Amniotic epithelial cell (primary cell): ENCODE data around the gene PRR35.

Source experiments
- DNase-seq: peaks from one replicate; pipeline ENCODE4 v3.0.0-alpha.2; 2010; ENCODE audit warnings: low read depth

Gene PRR35

DNA sequence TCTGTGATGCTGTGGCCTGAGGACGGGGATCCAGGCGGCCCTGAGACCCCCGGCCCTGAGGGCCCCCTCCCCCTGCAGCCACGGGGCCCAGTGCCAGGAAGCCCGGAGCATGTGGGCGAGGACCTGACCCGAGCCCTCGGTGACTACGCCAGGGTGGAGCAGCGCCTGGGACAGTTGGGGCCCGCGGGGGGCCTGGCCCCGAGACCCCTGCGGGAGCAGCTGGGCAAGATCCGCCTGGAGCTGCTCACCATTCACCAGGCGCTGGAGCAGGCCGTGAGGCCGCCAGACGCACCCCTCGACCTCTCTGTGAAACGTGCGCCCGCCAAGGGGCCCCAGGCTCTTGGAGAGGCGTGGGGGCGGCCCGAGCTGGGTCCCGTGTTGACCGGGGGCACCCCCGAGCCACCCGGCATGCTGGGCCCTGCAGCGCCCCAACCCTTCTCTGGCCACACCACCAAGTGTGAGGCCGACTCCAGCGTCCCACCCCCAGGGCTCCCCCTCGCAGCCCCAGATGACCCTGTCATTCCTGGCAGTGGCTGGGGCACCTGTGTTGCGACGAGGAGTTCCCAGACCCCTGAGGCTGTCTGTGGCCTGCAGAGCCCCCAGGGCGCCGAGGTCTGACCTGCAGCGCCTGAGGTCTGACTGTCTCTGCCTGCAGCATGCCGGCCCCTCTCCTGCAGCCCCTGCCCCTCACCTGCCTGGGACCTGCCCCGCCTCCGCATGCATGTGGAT is 4.7 kb downstream of the PRR35 start:
- DNase-seq = no peak

GRCh38 chr16:565419-566330 is 5.5 kb downstream of the PRR35 start:
- DNase-seq = no peak

DNA sequence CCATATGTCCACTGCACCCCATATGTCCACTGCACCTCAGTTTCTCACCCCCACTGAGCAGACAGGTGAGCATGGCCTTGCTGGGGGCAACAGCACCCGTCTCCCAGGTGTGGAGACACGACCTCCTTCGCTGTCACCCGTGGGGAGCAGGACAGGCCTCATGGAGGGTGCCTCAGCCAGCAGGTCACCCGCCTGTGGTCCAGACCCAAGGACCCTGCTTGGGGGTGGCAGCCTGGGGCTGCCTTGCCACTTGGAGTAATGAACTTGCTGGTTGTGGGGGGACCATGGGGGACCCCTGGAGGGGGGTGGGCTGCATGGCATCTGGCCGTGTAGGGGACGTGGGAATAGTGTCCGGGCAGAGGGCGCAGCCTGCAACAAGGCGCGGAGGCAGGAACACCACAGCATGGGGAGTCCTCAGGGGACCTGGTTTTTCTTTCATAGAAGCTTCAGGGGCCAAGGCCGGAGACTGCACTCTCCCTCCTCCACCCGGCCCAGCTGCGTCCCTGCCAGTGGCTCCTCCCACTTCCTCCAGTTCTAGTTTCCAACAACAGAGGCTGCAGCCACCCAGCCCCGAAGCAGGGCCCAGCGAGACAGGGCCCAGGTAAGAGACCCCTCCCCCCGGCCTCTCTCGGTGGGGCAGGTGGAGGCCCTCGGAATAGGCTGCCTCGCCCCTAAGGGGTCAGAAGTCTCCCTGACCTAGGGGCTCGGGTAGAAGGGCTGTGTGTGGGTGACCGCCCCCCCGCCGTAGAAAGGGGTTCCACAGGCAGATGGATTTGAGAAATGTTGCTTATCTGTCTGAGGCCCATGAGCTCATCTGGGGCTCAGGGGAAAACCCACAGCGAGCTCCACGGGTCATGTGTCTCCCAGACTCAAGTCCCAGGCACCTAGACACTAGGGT is 6.5 kb downstream of the PRR35 start, which contains the start of gene NHLRC4:
TSS of gene NHLRC4 (plus strand) at position 531 of the 898 bp plus-strand sequence. CDS start 1,043 bp downstream, outside the sequence.
- peak; percentile 63 for DNase-seq

DNA sequence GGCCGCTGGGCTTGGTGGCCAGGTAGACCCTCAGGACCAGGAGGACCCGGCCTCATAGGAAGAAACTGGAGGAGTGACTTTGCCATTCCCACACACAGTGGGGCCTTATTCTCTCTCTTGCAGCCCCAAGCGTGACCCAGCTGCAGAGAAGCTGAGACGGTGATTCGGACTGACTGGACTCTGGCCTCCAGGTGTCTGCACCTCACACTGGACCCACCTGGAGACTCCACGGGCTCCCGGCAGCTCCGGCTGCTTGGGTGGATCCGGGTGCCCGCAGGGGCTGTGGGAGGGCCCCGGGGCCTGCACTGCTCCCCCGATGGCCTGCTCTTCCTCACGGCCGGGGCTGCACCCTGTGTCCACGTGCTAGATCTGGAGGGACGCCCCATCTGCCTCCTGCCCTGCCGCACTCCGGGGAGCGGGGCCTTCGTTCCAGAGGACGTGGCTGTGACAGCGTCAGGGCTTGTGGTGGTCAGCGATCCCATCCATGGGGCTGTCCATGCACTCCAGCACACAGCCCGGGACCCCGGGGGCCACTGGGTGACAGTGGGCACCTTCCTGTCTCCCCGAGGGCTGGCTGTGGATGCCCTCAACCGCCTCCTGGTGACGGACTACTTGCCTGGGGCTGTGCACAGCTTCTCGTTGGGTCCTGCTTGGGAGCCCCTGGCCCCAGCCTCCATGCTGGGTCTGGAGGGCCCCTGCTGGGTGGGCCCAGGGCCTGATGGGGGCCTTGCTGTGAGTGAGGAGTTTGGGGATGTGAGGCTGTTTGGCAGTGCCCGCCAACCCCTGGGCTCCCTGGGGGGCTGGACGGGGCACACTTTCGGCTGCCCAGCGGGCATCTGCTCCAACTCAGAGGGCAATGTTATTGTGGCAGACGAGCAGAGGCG is 7.4 kb downstream of the PRR35 start:
- DNase-seq = no peak

- no peak for DNase-seq
These were observed 8.4 kb downstream of the PRR35 start for GRCh38 chr16:568401-569258.

- DNase-seq = peak; percentile 43
These were observed 9.5 kb downstream of the PRR35 start, which contains the start of gene PIGQ for GRCh38 chr16:569445-570254. Gene PIGQ, plus strand, starts transcription at chr16:569968. Its CDS starts 4,107 bp downstream, at chr16:574075.

DNA sequence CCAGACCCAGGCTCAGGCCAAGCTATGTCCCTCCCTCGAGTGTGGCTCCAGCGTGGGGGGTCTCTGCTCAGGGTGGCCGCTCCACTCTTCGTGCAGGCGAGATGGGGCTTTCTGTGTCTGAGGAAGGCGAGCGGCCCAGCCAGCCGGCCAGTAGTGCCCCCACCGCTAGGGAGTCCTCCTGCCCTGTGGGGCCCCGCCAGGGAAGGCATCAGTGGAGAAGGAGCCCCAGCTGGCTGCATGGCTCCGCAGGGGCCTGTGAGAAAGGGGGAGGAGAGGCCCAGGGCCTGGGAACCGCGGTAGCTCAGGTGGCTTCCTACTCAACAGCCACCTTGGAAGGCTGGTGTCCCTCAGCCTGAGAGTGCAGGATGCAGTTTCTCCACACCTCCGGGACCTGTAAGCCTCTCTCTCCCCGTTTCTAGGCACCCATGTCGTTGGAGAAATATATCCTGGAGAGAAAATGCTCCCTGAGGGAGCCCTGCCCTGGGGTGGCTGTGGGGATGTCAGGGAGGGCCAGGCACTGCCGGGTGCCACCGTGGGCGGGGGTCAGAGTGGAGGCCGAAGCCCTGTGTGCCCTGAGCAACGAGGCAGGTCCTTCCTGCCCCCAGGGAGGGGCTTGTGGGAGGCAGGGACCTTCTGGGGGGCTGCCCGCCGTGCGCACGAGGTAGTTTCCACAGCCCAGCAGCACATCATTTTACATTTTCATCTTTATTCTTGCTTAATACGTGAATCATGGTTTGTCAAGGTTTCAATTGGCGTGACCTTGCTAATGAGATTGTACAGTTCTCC is 12.9 kb downstream of the PRR35 start:
- DNase-seq = no peak

DNA sequence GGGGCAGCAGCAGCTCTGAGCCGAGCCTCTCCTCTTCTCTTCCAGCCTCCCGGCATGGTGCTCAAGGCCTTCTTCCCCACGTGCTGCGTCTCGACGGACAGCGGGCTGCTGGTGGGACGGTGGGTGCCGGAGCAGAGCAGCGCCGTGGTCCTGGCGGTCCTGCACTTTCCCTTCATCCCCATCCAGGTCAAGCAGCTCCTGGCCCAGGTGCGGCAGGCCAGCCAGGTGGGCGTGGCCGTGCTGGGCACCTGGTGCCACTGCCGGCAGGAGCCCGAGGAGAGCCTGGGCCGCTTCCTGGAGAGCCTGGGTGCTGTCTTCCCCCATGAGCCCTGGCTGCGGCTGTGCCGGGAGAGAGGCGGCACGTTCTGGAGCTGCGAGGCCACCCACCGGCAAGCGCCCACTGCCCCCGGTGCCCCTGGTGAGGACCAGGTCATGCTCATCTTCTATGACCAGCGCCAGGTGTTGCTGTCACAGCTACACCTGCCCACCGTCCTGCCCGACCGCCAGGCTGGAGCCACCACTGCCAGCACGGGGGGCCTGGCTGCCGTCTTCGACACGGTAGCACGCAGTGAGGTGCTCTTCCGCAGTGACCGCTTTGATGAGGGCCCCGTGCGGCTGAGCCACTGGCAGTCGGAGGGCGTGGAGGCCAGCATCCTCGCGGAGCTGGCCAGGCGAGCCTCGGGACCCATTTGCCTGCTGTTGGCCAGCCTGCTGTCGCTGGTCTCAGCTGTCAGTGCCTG is 14.0 kb downstream of the PRR35 start:
- no peak for DNase-seq

DNA sequence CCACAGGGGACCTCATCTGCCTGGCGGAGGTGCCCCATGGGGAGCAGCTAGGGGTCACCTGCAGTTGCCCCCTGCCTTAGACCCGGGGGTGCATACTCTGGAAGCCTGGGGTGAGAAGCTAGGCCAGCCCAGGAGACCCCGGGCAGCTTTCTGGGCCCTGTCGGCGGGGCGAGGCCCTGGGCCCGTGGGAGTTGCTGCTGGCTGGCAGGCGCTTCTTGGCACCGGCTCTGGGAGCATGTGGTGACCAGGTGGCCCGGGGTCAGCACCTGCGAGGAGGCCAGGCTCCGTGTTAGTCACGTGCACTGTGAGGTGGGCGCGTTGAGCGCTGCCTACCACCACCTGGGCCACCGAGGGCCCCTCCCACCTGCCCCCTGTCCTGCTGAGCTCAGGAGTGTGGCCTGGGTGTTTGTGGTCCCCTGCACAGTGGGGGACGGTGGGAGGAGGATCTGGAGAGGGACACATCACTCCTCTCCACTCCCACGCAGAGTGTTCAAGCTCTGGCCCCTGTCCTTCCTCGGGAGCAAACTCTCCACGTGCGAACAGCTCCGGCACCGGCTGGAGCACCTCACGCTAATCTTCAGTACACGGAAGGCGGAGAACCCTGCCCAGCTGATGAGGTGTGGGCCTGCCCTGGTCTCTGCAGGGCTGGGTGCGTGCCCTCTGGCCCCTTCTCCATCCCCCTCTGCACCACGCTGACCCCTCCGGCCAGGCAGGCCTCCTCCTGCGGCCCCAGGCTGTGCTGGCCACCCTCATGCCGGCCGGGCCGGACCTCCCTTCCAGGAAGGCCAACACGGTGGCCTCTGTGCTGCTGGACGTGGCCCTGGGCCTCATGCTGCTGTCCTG is 15.4 kb downstream of the PRR35 start:
- DNase-seq = no peak

- no peak for DNase-seq
These were observed 16.1 kb downstream of the PRR35 start for GRCh38 chr16:576197-576822.

DNA sequence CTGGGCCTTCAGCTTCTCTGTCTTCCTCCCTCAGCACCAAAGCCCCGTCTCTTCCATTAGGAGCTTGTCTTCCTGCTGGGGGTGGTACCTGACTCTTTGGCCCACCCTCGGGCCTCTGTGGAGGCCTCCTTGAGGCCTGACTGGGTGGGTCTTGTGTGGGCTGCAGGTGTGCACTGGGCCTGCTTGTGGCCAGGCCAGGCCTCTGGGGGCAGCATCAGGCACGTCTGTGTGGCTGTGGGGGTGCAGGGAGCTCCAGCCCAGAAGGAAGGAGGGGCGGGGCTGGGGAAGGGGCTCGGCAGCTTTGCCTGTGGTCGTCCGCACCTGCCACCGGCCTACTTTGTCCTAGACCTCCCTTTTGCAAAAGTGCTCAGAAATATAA is 16.6 kb downstream of the PRR35 start:
- no peak for DNase-seq

- DNase-seq = no peak
These were observed 17.6 kb downstream of the PRR35 start for GRCh38 chr16:577796-578195.

DNA sequence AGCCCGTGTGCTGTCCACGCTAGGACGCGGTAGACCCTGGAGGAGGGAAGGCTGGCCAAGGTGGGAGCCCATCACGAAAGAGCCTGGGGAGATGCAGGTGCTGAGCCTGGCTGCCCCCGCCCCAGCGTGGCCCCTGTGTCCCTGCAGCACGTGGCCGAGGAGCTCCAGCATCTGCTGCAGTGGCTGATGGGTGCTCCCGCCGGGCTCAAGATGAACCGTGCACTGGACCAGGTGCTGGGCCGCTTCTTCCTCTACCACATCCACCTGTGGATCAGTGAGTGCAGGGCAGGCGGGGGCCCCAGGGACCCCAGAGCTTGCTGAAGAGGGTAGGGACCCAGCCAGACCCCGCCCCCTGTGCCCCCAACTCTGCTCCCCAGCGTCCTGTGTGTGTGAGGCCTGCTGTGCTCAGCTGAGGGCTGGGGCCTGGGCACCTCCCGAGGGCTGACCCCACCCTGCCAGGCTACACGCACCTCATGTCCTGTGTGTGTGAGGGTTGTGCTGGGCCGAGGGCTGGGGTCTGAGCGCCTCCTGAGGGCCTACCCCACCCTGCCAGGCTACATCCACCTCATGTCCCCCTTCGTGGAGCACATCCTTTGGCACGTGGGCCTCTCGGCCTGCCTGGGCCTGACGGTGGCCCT is 18.2 kb downstream of the PRR35 start:
- DNase-seq = no peak

DNA sequence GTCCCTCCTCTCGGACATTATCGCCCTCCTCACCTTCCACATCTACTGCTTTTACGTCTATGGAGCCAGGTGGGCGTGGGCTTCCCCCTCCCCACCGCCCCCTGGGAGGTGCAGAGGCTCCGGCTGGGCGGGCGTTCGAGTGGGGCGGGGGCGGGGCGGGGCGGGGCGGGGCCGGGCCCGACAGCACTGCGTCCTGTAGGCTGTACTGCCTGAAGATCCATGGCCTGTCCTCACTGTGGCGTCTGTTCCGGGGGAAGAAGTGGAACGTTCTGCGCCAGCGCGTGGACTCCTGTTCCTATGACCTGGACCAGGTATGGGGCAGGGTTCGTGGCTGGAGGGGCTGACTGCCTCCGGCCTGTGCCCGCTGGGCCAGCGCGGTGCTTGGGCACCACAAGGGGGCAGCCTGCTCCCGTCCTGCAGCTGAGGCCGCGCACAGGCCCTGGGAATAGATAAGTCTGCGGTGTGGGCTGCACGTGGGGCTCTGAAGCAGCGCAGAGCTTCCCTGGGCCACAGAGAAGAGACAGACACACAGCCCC is 18.7 kb downstream of the PRR35 start:
- peak; percentile 78 for DNase-seq
